VCaP (cell line): ENCODE measurements around the gene ACOD1.

Experiments used
- H3K27ac ChIP-seq: fragments of 450-650 bp; 2 replicates; pipeline ENCODE4 v1.5.1; 2017
- CTCF ChIP-seq: fragments of 450-650 bp; conservative IDR thresholded peaks from 2 replicates; pipeline ENCODE4 v1.5.1; 2017; ENCODE audit warnings: mild to moderate bottlenecking, moderate library complexity

ACOD1 gene

DNA sequence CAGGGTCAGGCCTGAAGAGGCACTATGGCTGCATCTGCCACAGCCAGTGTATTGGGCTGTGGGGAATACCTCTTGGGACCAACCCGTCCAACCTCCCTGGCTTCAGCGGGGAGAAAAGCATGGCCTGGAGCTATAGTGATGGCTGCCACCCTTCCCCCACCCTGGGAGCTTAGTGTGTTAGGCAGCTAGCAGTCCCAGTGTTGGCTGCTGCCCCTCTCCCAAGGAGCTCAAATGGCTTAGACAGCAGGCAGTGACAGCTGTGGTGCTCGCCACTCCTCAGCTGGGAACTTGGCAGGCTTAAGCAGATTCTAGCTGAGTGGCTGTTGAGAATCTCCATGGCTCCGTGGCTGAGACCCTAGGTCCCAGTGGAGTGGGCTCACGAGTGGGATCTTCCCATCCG is 19.7 kb downstream of the ACOD1 start:
- TF ChIP-seq CTCF = no peak
- no peak overlapping the region for H3K27ac ChIP-seq

GRCh38 chr13:76969488-76970365 is 21.4 kb downstream of the ACOD1 start:
- H3K27ac ChIP-seq = no peak overlapping the region
- TF ChIP-seq CTCF = no peak

DNA sequence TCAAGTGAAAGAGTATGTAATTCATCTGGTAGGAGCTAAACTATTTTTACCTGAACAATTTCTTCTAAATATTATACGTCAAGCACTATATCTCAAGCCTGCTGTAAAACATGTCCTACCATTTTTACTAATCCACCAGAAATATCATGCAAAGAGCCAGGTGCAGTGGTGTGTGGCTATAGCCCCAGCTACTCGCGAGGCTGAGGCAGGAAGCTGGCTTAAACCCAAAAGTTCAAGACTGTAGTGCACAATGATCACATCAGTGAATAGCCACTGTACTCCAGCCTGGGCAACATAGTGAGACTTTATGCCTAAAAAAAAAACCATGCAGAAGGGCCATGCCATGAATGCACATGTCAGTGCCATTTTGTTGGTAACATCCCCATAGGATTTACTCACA is 22.9 kb downstream of the ACOD1 start:
- TF ChIP-seq CTCF = no peak
- no peak overlapping the region for H3K27ac ChIP-seq

DNA sequence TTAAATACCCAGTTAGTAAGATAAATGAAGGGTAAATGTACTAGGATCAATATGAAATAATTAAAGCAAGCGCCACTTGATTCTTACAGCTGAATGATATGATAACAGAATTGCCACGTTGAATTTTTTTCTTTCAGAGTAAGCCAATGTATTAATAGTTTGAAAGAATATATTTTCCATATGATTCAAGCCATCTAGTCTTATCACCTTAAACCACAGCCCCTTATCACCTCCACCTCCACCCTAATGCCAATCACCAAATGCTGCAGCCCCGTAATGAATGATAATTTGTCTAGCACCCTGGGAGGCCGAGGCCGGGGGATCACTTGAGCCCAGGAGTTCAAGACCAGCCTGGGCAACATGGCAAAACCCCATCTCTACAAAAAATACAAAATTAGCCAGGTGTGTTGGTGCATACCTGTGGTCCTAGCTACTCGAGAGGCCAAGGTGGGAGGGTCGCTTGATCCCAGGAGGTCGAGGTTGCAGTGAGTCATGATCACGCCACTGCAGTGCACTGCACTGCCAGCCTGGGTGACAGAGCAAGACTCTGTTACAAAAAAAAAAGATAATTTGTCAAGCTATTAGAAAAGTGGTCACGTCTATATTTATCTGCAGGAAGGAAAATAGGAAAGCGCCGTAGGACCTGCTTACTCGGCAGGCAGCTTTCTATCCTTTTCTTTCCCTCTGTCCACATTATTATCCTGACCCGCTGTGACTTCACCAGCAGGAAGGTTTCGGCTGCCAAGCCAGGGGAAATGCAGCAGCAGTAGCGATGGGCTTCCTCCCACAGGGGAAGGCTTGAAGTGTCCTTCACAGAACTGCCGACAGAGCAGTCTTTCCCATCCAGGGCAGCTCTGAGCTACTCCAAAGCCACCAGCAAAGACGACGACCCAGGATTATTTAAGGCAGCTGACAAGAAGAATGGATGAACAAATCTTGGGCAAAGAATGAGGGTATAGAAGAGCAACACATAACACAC is 23.8 kb downstream of the ACOD1 start:
- H3K27ac ChIP-seq = no peak overlapping the region

GRCh38 chr13:76973920-76974617 is 25.8 kb downstream of the ACOD1 start:
- TF ChIP-seq CTCF = no peak
- no peak overlapping the region for H3K27ac ChIP-seq

More for the DNA sequence above, 23.8 kb downstream of the ACOD1 start:
- no peak for TF ChIP-seq CTCF

DNA sequence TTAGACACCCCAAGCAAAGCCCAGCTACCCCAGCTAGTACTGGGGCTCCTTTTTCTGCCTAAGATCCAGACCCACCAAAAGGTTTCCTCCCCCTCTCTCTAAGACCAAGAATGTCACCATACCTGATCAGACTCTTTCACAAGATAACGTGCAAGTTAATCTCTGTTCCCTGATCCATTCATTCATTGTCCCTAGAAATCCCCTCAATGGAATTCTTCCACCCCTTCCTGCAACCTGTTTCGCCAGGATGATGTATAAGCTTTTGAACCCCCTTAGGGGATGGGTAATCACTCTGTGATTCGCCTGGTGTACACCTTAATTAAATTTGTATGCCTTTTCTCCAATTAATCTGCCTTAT is 26.3 kb downstream of the ACOD1 start:
- H3K27ac ChIP-seq = no peak overlapping the region
- no peak for TF ChIP-seq CTCF

DNA sequence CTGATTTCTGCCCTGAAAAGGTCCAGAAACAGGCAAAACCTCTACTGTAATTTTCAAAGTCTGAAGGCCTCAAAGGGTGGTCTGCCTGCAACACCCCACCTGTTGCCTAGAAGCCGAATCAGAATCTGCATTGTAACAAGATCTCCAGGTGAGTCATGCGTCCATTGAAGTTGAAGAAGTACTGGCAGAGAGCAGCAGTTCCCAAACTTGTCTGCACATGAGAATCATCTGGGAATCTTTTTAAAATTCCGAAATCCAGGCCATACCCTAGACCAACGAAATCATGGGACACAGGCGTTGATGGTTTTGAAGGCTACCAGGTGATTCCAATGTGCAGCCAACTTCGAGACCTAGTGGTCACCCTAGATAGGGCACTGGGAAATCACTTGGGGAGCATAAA is 27.6 kb downstream of the ACOD1 start:
- no peak for TF ChIP-seq CTCF
- no peak overlapping the region for H3K27ac ChIP-seq
